ENCODE measurements around the gene ABRACL. TPM values are rescaled to one million over a fixed set of nuclear protein-coding genes. Genes with fewer than 3 reads are reported as not detected.

The ABRACL gene
- total and polyA plus RNA-seq, 2 of the 8 experiments (the other 6 are each of a cell fraction or from before 2014, with no cell fraction given) = 103 to 167 TPM

DNA sequence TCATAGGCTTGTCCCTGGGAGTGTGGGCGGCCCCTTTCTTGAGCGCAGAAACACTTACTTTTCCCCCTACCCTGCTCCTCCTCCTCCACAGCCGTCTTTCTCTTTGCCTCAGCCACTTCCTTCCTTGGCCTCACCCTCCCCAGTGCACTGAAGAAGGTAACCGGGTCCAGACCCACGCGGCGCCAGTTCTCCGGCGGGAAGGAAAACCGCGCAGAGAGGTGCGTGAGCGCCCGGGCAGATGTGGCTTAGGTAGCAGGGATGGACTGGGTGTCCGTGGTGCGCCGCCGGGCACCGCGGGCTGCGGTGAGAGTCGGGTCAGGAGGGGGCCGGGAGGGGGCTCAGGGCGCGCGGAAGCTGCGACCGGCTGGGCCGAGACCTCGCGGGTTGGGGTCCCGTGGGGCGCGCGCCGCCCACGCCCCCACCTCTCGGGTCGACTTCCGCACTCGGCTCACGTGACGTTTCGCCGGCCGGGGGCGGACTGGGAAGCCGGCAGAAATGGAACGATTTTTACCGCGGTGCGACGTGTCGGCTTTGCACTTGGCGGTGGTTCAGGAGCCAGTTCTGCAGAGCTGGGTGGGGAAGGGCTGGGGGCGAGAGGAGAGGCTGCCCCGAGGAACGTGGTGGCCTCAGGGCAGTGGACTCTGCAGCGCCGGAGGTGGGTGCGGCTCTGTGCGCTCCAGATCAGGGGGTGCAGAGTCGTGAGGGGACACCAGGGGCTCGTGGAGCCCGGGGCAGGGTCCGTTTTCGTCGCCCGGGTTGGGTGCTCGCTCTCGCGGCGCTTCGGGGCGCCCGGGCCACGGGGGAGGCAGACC lies at the start of gene ABRACL (continued):
- TF ChIP-seq HDAC2 (IDR thresholded peaks at IDR 0.05; ENCODE audit: borderline replicate concordance in 1 of 2, low read depth in 2 of 2, low read length in 2 of 2) = peak; percentile 32 to 85; a peak in 3 of 4 replicates
- no peak for TF ChIP-seq KDM5A (IDR thresholded peaks at IDR 0.05; ENCODE audit: low read length)
- TF ChIP-seq POU5F1 (IDR thresholded peaks at IDR 0.05; ENCODE audit: low read depth, low read length) = no peak
- peak; percentile 54 for TF ChIP-seq TAF7 (optimal IDR thresholded peaks at IDR 0.05; ENCODE audit: borderline replicate concordance, low read depth, low read length)
- TF ChIP-seq, protein P1, sequence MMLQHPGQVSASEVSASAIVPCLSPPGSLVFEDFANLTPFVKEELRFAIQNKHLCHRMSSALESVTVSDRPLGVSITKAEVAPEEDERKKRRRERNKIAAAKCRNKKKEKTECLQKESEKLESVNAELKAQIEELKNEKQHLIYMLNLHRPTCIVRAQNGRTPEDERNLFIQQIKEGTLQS (IDR thresholded peaks at IDR 0.05; ENCODE audit: insufficient read depth, low read depth, low read length) = 0 out of 2 replicates have a peak, but pooled peaks have one; percentile 9
- no peak for TF ChIP-seq SIX5 (IDR thresholded peaks at IDR 0.05; ENCODE audit: low read depth, low read length)
- TF ChIP-seq RFX5 (IDR thresholded peaks at IDR 0.05; ENCODE audit: borderline replicate concordance, low read depth, low read length) = no peak
- TF ChIP-seq RBBP5 (IDR thresholded peaks at IDR 0.05; ENCODE audit: borderline replicate concordance, low read depth, low read length) = peak; percentile 84
- peak; percentile 10 for TF ChIP-seq POLR2AphosphoS5 (IDR thresholded peaks at IDR 0.05; ENCODE audit: low read depth, low read length)
- TF ChIP-seq ASH2L (IDR thresholded peaks at IDR 0.05; ENCODE audit: low read length) = peak; percentile 91
- TF ChIP-seq TAF1 (IDR thresholded peaks at IDR 0.05; ENCODE audit: low read depth, low read length) = peak; percentile 78
